GM18511 (cell line): ENCODE data around the gene LRRC66.

Experiments used
- ATAC-seq: cut with Tn5 transposase; IDR thresholded peaks from one replicate; pipeline ENCODE4 v1.9.1; 2021; ENCODE audit warnings: mild to moderate bottlenecking, moderate library complexity; ENCODE audit not compliant: unreplicated experiment

Gene LRRC66

GRCh38 chr4:52012651-52013050, 7.5 kb downstream of the LRRC66 start:
- no peak for ATAC-seq

GRCh38 chr4:52010986-52011385, 9.2 kb downstream of the LRRC66 start:
- ATAC-seq: no peak

- no peak for ATAC-seq
These were observed 13.3 kb downstream of the LRRC66 start for GRCh38 chr4:52006887-52007286.

GRCh38 chr4:52005604-52006273, 14.4 kb downstream of the LRRC66 start:
- ATAC-seq: no peak

- no peak for ATAC-seq
These were observed 15.7 kb downstream of the LRRC66 start for GRCh38 chr4:52004414-52004813.

- ATAC-seq: no peak
These were observed 18.5 kb downstream of the LRRC66 start for GRCh38 chr4:52001616-52002015.

GRCh38 chr4:51999250-51999649, 20.9 kb downstream of the LRRC66 start:
- no peak for ATAC-seq

GRCh38 chr4:51998837-51999236, 21.3 kb downstream of the LRRC66 start:
- no peak for ATAC-seq

GRCh38 chr4:51997647-51998046, 22.5 kb downstream of the LRRC66 start:
- ATAC-seq: no peak

GRCh38 chr4:51995647-51996220, 24.4 kb downstream of the LRRC66 start:
- no peak for ATAC-seq

GRCh38 chr4:51965862-51966261, 54.3 kb downstream of the LRRC66 start:
- ATAC-seq: no peak

- no peak for ATAC-seq
These were observed 56.2 kb downstream of the LRRC66 start for GRCh38 chr4:51963841-51964517.

- no peak for ATAC-seq
These were observed 59.7 kb downstream of the LRRC66 start for GRCh38 chr4:51960486-51960885.

- no peak for ATAC-seq
These were observed 61.8 kb downstream of the LRRC66 start for GRCh38 chr4:51958199-51958968.
